Stimulated activated CD4-positive, alpha-beta T cell treated with anti-CD3 and anti-CD28 coated beads, Interleukin-4, amount 100 ng/mL, for 24 hours (primary cell): ENCODE measurements around the gene PLEKHG4B.

ENCODE experiments used
- DNase-seq: peaks from one replicate; pipeline ENCODE4 v3.0.0-alpha.2; 2020

The PLEKHG4B gene

DNA sequence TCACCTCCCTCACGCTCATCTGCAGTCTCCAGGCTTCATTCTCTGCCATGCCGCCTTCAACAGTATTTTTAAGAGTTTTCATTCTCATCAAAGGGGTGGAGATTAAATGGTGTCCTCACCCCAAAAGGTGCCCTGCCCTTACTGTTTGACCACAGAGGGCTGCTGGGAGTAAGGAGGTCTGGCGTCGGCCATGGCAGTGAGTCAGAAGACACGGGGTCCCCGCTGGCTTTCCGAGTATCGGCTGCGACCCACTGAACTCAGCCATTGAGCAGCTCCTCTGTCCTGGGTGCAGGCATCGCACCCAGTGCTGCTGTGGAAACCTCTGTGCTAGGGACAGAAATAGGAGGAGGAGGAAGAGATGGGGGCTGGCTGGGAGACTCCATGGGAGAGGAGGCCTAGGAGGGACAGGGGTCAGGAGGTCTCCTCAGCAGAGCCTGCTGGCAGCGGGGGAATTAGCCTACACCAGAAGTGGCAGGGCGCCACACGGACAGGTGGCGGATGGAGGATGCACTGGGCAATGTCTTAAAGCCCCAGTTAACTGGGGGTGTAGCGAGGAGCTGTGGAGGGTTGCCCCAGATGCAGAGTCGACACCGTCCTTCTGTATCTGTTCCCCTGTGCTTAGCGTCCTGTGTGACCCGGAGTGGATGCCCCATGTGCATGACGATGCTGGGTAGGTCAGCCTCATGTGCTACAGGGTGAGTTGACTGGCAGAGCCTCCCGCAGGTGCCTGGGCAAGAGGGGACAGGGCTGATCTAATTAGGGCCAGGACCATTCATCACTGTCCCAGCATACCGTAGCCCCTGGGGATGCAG, 15.4 kb upstream of the PLEKHG4B start:
- DNase-seq: no peak

GRCh38 chr5:77170-77501, 14.8 kb upstream of the PLEKHG4B start:
- DNase-seq: no peak

DNA sequence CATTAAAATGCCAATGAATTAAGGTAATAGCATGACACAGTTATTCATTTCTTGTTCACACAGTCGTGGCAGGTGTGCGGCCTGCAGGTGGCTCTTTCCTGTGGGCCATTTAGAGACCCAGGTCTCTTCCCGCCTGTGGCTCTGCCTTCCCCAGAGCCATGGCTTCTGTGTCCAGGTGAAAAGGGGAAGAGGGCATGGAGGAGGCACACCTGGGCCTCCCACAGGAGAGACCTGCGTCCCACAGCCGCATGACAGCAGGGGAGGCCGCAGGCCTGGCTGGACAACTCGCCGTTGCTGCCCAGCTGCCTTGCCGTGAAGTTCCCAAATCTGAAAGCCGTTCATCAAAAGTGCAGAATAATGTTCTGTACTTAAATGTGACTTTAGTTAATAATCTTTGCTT, 14.4 kb upstream of the PLEKHG4B start:
- no peak for DNase-seq

DNA sequence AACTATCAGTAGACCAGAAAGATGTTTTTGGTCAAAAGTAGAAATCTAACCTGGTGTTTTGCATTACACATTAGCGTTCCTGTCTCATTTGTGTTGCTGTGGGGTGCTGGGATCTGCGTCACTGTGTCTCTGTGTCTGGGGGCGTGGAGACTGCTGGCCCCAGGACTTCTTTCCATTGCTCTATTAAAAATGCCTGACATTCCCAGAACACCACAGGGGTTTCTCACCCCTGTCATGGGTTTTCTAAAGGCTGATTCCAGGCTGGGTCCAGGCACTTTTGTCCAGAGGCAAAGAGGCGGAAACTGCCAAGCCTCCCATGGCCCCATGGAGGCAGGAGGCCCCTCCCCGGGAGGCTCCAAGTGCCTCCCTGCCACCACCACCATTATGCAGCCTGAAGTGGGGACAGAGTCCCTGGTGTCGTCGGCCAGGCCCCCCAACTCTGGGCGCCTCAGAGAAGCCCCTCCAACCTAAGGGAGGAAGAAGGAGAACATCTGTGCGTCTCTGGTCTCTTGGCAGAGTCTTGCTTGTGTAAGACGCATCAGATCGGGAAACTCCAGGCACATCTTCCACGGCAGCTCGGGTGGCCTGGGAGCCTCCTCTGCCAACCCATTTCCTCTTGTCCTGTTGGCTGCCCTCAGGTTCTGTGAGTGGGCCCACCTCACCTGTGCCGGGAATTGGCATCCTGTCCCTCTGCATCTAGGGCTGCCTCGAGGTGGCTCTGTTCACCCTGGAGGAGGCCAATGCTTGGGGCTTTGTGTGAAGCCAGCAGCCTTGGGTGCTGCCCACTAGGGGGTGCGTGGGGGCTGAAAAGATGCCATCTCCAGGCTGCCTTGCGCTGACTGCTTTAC, 13.8 kb upstream of the PLEKHG4B start:
- DNase-seq: peak; percentile 22

GRCh38 chr5:78805-79149, 13.2 kb upstream of the PLEKHG4B start:
- DNase-seq: no peak

- no peak for DNase-seq
These were observed 12.7 kb upstream of the PLEKHG4B start for GRCh38 chr5:79263-79662.

DNA sequence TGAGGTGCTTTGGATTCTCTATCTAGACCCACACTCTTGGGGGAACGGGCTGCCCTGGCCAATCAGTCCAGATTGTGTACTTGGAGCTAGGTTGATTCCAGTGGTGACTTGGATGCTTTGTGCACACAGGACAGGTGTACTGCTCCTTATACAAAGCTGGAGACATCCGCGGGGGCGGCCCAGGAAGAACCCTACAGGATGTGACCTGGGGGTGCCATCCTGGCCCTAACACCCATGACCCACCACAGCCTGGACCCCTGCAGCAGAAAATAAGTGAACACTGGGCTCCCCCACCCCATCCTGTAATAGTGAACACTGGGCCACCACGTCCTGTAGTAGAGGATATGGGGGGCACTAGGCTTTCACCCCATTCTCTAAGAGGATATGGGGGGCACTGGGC, 12.1 kb upstream of the PLEKHG4B start:
- DNase-seq: no peak

DNA sequence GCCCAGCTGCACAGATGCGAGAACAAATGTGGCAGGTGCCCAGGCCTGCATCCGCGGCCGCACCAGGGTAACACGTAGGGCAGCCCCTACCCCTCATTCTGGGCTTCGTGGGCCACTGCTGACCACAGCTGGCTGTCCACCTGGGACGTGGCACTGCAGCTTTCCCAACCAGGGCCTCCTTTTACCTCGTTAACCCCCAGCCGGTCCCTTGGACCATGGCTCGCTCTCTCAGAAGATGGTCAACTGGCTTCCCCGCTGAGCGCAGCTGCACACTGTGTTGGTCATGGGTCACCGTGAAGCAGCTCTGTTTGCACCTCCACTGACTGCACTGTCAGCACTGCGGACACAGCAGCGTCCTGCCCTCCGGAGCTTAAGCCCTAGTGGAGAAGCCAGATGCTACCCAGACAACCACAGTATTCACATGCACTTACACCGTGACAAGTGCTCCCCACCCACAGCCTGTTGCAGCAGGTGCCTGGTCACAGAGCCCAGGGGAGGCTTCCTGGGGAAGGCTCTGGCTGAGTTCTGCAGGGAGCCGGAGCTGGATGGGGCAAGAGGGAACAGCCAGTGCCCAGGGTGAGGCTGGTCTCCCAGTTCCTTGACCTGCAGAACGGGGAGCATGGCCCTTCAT, 10.5 kb upstream of the PLEKHG4B start:
- DNase-seq: no peak

GRCh38 chr5:82097-82496, 9.9 kb upstream of the PLEKHG4B start:
- no peak for DNase-seq

GRCh38 chr5:82570-82969, 9.4 kb upstream of the PLEKHG4B start:
- DNase-seq: no peak

- no peak for DNase-seq
These were observed 8.9 kb upstream of the PLEKHG4B start for GRCh38 chr5:83029-83428.

GRCh38 chr5:85334-85995, 6.5 kb upstream of the PLEKHG4B start:
- DNase-seq: no peak

- DNase-seq: no peak
These were observed 2.4 kb upstream of the PLEKHG4B start for GRCh38 chr5:89337-90286.

DNA sequence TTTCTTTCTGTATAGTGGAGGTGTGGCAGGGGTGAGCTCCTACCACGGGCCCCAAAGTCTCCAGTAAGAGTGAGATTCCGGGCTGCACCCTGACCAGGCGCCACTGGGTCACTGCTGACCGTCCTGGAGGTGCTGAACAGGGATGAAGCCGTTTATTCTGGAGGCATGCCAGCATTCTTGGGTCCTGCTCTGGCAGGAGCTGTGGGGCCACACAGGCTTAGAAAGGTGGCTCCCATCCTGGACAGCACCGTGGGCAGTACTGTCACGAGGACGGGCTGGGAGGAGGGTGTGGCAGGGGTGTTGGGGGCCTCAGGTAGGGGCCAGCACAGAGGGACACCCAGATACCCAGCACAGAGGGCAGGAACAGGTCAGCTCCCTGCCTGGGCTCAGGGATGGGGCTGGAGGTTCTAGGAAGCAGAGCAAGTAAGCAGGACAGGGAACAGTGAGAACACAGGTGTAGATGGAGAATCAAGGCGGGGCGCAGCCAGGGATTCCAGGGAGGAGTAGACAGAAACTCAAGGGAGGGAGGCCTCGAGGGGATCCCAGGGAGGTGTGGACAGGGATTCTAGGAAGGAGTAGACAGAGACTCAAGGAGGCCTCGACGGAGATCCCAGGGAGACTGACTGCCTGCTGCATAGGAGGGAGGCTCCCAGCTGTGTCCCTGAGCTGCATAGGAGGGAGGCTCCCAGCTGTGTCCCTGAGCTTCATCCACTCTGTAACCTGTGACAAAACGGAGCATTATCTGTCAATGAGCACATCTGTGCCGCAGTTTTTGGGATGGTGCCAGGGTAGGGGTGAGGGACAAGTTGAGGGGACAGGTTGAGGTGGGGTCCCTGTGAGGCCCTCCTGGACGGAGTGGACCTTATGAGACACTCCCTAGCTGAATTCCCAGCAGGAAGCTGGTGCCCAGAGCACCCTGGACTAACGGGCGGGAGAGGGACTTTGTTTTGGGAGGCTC, 1.1 kb upstream of the PLEKHG4B start:
- DNase-seq: no peak

GRCh38 chr5:92401-93220, 643 bp downstream of the PLEKHG4B start:
- no peak for DNase-seq

DNA sequence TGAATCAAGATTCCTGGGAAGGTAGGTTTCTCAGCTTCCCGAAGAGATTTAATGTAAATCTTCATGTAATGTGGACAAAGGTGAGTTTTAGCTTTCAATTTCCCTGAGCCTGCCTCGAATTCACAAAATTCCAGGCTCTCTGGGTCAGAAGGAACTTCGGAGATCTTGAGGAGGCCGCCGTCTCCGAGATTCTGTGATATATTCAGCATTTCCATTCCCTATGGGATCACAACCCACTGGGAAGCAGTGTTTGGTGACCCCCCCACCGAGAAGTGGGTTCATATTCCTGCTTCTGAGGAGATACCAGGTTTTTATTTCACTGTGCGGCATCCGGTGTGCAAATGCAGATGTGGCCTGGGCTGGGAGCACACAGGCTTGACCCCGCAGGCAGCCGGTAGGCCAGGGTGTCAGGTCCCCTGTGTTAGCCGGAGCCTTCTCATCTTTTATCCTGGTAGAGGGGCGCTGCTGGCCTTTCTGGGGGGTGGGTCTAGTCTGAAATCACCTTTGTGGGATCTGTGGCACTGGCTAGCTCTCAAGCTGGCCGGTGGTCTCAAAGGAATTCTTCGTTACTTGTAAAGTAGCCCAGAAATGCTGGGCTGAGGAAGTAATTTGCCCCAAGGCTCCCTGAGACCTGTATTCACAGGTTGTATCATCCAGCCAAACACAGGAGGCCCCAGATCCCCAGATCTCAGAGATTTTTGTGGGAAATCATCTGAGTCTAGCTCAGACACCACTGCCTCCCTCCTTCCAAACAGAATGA, 1.4 kb downstream of the PLEKHG4B start:
- no peak for DNase-seq

DNA sequence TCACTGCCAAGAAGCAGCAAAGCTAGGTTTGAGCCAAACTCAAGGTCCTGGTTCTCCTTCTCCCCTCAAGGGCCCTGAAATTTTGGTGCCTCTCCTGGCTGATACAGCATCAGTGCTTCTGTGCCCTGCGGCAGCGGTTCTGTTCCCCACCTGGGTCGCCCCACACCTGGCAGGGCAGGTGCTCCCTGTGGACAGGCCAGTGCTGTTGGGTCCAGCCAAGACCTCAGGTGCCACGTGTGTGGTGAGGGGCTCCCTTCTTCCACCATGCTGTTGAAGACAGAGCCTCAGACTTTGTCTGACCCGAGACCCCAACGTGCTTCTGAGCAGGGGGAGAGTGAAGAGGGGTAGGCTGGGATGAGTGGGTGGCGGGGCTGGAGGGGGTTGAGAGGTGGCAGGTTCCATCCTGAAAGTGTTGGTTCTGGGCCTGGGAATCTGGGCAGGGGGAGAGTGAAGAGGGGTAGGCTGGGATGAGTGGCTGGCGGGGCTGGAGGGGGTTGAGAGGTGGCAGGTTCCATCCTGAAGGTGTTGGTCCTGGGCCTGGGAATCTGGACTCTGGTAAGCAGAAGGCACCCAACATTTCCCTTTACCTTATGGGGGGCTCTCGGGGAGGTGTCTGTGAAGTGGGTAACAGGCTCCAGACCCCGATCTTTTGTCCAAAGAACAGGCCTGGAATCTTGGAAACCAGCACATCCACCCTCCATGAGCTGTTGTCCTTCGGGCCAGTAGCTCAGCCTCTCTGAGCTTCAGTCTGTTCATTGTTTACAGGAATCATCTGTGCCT, 2.3 kb downstream of the PLEKHG4B start:
- no peak for DNase-seq

GRCh38 chr5:95241-95980, 3.4 kb downstream of the PLEKHG4B start:
- no peak for DNase-seq
